ENCODE measurements around the gene PAX7. TPM values are rescaled to one million over a fixed set of nuclear protein-coding genes. Genes with fewer than 3 reads are reported as not detected.

Gene PAX7
- total and polyA plus RNA-seq, 2 donors (not counting 1 experiment from before 2014, with no cell fraction given) = not detected

GRCh38 chr1:18649693-18650370 is 19.2 kb downstream of the PAX7 start:
- no peak overlapping the region for H3K9ac ChIP-seq (ENCODE audit: low read length)
- no peak overlapping the region for H3K27ac Mint-ChIP-seq
- no peaks in the 10 kb centered on the region for H3K9me3 Mint-ChIP-seq (ENCODE audit: insufficient read depth)
- no peak for DNase-seq
- no peak overlapping the region for H3K4me3 ChIP-seq (ENCODE audit: control extremely low read depth in 1 of 5, extremely low read depth in 1 of 5, insufficient read depth in 1 of 5, low read depth in 2 of 5, low read length in 4 of 5)
- peaks cover 0 to 68% (median 36%) of the 10 kb centered on the region in 4 experiments for H3K27me3 ChIP-seq (replicated peaks in 1 of 4; ENCODE audit: control extremely low read depth in 1 of 4, control insufficient read depth in 3 of 4, insufficient read depth in 4 of 4, low read length in 3 of 4)
- no peak overlapping the region for H3K4me3 Mint-ChIP-seq
- H3K9me3 ChIP-seq (ENCODE audit: control extremely low read depth in 1 of 3, control insufficient read depth in 2 of 3, insufficient read depth in 1 of 3, low read length in 2 of 3) = no peaks in the 10 kb centered on the region
- no peaks in the 10 kb centered on the region for H3K4me1 Mint-ChIP-seq
- 38% methylated on average over 4 of the region's 5 CpGs for WGBS (ENCODE audit: insufficient coverage)
- CTCF ChIA-PET = no interaction called here
- H3K36me3 ChIP-seq (replicated peaks in 1 of 2; ENCODE audit: control extremely low read depth in 1 of 2, control insufficient read depth in 1 of 2, extremely low read depth in 1 of 2, insufficient read depth in 2 of 2, low read length in 1 of 2) = no peaks in the 10 kb centered on the region
- POLR2A ChIA-PET = no interaction called here
- no peak overlapping the region for H3K27ac ChIP-seq (ENCODE audit: low read length in 2 of 2)
- peaks cover 0 to 3% of the 10 kb centered on the region in 2 donors for H3K4me1 ChIP-seq (ENCODE audit: control insufficient read depth in 2 of 2, insufficient read depth in 2 of 2, low read length in 2 of 2)
- H4K20me1 ChIP-seq (ENCODE audit: control insufficient read depth, insufficient read depth, low read length, poor library complexity, severe bottlenecking) = no peaks in the 10 kb centered on the region
- peaks cover 72% of the 10 kb centered on the region for H3K27me3 Mint-ChIP-seq
- intact Hi-C loops (cut with micrococcal nuclease) = no loop called here
- H2AFZ ChIP-seq (ENCODE audit: insufficient read depth, low read depth, low read length, poor library complexity, severe bottlenecking) = no peak overlapping the region
- no peak overlapping the region for H3K4me2 ChIP-seq (replicated peaks; ENCODE audit: low read depth, low read length, poor library complexity, severe bottlenecking)
- ATAC-seq (ENCODE audit: low read depth) = no peak
- H3K79me2 ChIP-seq (ENCODE audit: control insufficient read depth, insufficient read depth, low read length) = no peaks in the 10 kb centered on the region
- no peak for TF ChIP-seq CTCF (IDR thresholded peaks at IDR 0.05)
- no peak for TF ChIP-seq EZH2 (IDR thresholded peaks at IDR 0.05; ENCODE audit: borderline replicate concordance, insufficient read depth, low read depth, low read length, poor library complexity, severe bottlenecking)

- no peaks in the 10 kb centered on the region for H3K9me3 Mint-ChIP-seq (ENCODE audit: insufficient read depth)
- ATAC-seq (ENCODE audit: low read depth) (no peak), DNase-seq (no peak)
- Histone ChIP-seq H2AFZ (ENCODE audit: insufficient read depth, low read depth, low read length, poor library complexity, severe bottlenecking) (no peak overlapping the region), H3K4me1 (ENCODE audit: control insufficient read depth in 2 of 2, insufficient read depth in 2 of 2, low read length in 2 of 2) (peaks cover 0 to 3% of the 10 kb centered on the region in 2 donors), H3K4me3 (ENCODE audit: control extremely low read depth in 1 of 5, extremely low read depth in 1 of 5, insufficient read depth in 1 of 5, low read depth in 2 of 5, low read length in 4 of 5) (no peak overlapping the region), H3K4me2 (replicated peaks; ENCODE audit: low read depth, low read length, poor library complexity, severe bottlenecking) (no peak overlapping the region), H3K79me2 (ENCODE audit: control insufficient read depth, insufficient read depth, low read length) (no peaks in the 10 kb centered on the region), H4K20me1 (ENCODE audit: control insufficient read depth, insufficient read depth, low read length, poor library complexity, severe bottlenecking) (no peaks in the 10 kb centered on the region), H3K36me3 (replicated peaks in 1 of 2; ENCODE audit: control extremely low read depth in 1 of 2, control insufficient read depth in 1 of 2, extremely low read depth in 1 of 2, insufficient read depth in 2 of 2, low read length in 1 of 2) (no peaks in the 10 kb centered on the region), H3K27me3 (replicated peaks in 1 of 4; ENCODE audit: control extremely low read depth in 1 of 4, control insufficient read depth in 3 of 4, insufficient read depth in 4 of 4, low read length in 3 of 4) (peaks cover 0 to 58% (median 29%) of the 10 kb centered on the region in 4 experiments), H3K9ac (ENCODE audit: low read length) (no peak overlapping the region), H3K27ac (ENCODE audit: low read length in 2 of 2) (no peak overlapping the region), H3K9me3 (ENCODE audit: control extremely low read depth in 1 of 3, control insufficient read depth in 2 of 3, insufficient read depth in 1 of 3, low read length in 2 of 3) (no peaks in the 10 kb centered on the region)
- H3K4me3 Mint-ChIP-seq = no peak overlapping the region
- ChIA-PET POLR2A (interaction anchor here (0.7 kb wide), 1 partner anchor 401 kb away, joined by 3 read pairs; no protein-coding TSS in a partner anchor), CTCF (no interaction called here)
- intact Hi-C loops (cut with micrococcal nuclease) = no loop called here
- no peaks in the 10 kb centered on the region for H3K4me1 Mint-ChIP-seq
- H3K27me3 Mint-ChIP-seq = peaks cover 71% of the 10 kb centered on the region
- no peak for TF ChIP-seq EZH2 (IDR thresholded peaks at IDR 0.05; ENCODE audit: borderline replicate concordance, insufficient read depth, low read depth, low read length, poor library complexity, severe bottlenecking)
- TF ChIP-seq CTCF (IDR thresholded peaks at IDR 0.05) = no peak
- 17% methylated on average over 2 of the region's 8 CpGs for WGBS (ENCODE audit: insufficient coverage)
- no peak overlapping the region for H3K27ac Mint-ChIP-seq
These were observed 21.1 kb downstream of the PAX7 start for GRCh38 chr1:18651713-18652112.

All from B cell (primary cell).